Right hindlimb (tissue), 1 donor: ENCODE measurements around the gene CMBL.
"Not testable (repeated sequence)": the region's sequence is repeated elsewhere in the genome, so short reads cannot be mapped to it uniquely, and the experiment has no call there.

Experiments used
- DNase-seq: peaks from one replicate; pipeline ENCODE4 v3.0.0-alpha.2; 2018

CMBL gene

DNA sequence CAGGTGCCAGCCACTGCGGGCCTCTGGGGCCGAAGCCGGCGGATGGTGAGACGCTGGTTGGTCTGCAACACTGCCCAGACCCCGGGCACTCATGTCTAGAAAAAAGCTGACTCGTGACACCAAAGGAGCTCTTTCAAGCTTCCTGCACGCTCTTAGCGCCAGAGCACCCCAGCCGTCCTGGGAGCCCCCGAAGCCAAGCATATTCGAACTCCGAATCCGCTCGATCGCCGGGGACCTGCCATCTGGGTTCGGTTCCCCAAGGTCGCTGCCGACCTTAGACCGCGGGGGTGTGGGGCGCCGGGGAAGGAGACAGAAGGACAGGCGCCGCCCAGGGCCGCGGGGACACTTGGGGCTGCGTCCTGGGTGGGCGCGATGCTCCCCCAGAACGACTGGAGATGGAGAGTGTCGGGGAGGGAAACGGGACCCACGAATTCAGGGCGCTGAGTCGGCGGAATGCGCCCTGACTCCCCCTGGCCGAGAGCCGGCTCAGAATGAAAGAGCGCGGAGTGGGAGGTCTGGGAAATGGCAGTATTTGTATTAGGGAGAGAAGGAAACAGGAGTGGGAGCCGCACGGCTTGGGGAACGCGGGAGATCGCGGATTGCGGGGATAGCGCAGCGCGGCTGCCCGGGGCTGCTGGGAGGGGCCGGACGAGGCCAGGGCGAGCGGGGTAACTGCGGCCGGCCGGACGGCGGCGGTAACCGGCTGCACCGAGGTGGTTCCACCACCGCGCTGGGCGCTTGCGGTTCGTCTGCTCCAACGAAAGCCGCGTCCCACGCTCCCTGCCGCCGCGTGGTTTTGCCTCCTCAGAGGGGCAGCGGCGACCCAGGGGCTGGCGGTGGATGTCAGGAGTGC lies 25.7 kb upstream of the CMBL start:
- DNase-seq: peak; percentile 42

DNA sequence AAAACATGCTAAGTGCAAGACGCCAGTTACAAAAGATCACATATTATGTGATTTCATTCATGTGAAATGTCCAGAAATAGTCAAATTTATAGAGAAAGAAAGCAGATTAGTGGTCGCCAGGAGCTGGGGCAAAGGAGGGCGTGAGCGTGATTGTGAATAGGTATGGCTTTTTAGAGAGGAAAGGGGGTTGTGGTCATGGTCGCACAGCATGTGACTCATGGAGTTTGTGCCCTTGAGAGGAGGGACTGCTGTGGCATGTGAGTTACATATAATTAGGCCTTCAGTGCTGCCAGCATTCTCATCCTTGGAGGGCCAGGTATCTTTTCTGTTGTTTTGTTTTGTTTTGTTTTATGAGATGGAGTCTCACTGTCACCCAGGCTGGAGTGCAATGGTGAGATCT lies 24.6 kb upstream of the CMBL start:
- DNase-seq: no peak

DNA sequence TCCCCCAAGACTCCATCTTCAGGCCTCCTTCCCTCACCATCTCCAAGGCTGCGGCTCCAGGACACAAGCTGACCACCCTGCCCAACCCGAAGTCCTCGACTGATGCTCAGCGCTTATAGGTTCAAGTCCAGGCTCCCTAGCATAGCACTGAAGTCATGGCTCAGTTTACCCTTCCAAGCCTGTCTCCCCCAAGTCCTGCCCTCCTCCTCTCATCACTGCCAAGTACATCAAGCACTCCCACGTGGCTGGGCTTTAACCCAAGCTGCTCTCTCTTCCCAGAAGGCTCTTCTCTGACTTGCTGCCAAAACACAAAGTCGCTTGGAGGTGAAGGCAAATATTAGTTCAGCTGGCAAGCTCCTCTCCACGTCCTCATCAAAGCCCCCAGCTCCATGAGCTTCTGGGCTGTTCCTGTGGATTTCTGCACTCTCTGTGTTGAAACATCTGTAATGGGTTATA lies 23.7 kb upstream of the CMBL start:
- peak; percentile 80 for DNase-seq

DNA sequence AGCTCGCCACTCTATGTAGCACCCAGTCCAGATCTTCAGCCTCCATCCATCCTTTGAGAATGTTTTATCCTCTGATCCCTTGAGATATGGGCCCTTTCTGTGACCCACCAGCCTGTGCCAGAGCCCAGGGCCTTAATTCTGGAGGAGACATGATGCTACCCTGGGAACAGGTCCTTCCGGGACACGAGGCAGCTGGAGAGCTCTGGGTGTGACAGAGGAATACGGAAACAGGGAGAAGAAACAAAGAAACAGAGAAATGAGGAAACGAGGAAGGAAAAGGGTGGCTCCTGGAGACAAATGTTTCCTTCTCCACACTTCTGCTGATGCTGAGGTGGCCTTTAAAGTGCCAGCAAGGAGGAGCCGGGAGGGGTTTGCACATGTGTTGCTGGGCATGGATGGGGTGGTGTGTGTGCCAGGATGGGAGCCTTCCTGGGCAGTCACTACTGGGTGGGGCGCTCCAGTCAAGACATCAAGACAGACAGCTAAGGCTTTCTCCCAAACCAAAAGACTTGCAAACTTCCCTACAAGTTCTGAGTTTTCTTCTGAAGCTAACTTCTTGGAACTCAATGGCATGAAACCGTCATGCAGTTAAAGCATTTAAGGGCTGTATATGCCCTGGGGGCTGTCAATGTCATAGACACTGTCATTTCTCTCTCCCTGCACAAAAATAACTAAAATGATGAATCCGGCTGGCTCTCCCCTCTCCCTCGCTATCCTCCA lies 23.0 kb upstream of the CMBL start:
- no peak for DNase-seq

DNA sequence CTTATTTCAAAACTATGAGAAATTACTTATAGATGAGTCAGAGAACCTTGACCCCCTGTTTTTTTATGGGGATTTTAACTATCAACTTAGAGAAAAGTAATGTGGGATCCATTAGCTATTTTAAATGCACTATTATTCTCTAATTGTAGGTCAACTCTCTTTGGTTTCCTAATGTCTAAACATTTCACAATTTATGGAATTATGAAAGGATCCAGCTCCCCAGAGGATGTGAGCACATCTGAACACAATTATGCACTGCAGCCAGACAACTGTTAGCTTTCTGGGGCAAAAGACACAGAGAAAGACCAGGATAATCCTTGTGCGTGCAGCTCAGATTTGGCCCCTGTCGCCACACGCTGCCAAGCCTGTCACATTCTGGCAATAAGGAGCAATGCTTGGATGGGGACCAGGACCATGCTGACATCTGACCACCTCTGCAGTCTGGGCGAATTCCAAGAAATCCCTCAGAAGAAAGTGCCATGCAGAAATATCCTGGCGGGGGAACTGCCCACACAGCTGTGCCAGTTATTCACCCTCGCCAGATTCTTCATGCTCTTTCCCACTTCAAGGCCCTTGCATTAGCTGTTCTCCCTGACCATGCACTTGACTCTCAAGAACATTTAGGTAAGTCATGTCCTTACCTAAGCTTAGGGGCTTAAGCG lies 22.2 kb upstream of the CMBL start:
- peak; percentile 69 for DNase-seq

DNA sequence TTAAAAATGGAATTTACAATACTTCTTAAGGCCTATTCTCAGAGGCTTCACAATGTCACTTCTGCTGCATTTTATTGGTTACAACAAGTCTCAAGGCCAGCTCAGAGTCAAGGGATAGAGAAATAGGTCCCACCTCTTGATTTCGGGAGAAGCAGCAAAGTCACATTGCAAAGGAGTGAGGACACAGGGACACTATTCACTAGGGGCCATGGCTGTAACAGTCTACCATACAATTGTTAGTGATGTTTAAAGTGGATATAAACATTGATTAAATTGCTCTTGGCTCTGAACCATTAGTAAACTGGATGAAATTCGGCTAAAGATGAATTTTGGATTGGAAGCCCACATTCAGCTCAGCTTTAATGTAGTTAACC lies 21.7 kb upstream of the CMBL start:
- no peak for DNase-seq

DNA sequence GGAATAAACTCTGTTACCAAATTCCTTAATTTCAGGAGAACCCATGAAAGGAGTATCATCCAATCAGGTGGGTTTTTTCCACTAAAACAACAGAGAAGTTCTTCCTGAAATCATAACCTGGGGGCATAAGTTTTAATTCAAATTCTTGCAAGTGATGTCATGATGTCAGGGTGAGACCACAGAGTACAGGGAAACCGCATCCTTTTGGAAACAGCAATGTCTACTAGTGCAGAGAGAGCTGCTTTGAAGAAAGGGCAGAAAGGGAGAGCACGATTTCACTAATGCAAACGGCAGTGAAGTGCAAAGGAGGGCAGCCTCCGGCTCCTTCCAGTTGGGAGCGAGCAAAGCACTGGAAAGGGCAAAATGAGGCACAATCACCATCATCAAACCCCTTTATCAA lies 20.6 kb upstream of the CMBL start:
- DNase-seq: no peak

DNA sequence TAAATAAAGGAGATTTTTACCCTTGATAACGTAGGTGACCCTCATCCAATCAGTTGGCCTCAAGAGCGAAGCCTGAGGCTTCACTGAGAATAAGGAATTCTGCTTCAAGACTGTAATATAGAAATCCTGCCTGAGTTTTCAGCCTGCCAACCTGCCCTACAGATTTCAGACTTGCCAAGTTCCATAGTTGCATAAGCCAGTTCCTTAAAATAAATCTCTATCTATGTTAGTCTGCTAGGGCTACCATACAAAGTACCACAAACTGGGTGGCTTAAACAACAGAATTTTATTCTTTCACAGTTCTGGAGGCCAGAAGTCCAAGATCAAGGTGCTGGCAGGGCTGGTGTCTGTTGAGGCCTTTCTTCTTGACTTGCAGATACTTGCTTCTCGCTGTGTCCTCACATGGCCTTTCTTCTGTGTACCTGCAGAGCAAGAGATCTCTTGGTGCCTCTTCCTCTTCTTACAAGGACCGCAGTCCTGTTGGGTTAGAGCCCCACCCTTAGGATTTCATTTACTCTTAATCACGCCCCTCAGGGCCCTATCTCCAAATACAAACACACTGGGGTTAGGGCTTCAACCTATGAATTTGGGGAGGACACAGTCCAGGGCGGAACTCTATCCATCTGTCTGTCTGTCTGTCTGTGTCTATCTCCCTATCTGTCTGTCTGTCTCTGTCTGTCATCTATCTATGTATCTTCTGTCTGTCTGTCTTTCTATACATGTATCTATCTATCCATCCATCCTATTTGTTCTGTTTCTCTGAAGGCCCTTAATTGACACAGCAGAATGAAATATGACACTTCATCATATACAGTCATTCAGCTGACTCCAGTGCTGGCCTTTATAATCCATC lies 17.0 kb upstream of the CMBL start:
- DNase-seq: no peak

DNA sequence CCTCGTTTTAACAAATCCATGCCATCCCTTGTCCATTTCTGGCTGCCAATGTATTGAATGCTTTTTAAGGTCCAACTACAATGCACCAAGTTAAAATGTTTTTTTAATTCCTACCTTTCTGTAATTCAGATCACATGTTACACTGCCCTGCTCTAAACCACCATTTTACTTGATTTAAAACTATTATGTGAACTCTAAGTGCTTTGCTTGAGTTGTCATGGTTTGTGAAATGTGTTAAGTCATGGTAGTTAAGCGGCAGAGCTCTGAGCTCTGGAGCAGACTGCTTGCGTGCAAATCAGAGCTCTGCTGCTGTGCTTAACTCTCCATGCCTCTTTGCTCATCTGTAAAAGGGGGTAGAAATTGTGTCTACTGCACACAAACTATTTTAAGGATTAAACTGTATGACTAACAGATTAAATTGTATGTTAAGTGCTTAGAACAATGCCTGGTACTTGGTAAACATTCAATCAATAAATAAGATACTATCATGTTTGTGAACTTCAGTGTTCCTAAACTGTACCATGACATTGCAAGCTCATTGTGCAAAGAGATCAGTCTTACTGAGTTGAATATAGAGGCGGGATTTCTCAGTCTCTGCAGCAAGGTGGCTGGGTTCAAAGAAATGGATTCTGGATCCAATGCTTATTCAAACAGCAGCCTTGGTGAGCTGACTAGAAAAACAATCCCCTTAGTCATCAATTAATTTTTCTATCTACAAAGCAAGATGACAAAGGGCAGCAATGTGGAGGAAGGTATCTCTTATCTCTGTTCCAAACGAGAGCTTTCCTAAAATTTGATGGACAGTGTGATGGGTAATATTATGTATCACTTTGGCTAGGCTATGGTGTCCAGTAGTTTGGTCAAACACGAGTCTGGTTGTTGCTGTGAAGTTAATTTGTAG lies 16.1 kb upstream of the CMBL start:
- DNase-seq: no peak

DNA sequence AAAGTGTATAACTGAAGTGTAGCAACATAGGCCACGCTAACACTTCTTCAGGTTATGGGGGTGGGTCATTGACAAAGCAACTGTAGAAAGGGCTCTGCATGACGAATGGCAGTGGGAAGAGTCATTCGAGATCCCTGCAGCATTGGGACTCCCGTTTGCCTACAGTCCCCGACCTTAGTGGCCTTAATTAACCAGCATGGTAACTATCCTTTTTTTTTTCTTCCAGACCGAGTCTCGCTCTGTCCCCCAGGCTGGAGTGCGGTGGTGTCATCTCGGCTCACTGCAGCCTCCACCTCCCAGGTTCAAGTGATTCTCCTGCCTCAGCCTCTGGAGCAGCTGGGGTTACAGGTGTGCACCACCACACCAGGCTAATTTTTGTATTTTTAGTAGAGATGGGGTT lies 14.2 kb upstream of the CMBL start:
- DNase-seq: no peak

DNA sequence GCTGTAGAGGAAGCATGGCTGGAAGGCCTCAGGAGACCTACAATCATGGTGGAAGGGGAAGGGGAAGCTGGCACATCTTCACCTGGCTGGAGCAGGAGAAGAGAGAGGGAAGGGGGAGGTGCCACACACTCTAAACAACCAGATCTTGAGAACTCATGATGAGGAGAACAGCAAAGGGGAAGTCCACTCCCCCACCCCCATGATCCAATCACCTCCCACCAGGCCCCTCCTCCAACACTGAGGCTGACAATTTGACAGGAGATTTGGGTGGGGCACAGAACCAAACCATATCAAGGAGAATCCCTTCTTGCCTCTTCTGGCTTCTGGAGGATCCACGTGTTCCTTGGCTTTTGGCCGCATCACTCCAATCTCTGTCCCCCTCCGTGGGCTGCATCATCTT lies 13.1 kb upstream of the CMBL start:
- DNase-seq: no peak

DNA sequence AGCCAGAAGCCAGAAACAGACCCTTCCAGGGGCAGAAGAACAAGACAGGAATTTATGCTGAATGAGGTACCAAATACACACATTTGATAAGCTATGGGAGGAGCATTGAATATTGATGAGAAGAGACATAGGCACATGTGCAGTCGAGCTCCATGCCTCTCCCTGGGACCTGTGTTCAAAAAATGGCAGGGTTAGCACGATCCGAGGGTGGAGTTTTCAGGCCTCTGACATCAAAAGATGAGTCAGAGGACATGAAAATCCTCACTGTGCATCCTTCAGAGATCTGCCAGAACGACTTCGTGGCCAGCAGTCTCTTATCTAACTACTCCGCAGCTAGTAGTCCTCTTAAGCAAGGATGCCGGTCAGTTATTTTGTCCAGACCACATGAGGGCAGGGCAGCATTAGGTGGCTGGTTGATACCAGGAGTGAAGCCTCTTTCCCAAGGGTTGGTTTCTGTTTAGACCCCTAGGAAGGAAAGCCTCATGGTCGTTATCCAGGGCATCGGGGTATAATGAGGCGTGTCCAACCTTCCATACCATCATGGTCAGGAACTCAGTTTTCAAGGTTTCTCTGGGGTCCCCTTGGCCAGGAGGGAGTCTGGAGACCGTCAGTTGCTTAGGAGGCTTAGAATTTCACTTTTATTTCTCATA lies 11.6 kb upstream of the CMBL start:
- DNase-seq: no peak

DNA sequence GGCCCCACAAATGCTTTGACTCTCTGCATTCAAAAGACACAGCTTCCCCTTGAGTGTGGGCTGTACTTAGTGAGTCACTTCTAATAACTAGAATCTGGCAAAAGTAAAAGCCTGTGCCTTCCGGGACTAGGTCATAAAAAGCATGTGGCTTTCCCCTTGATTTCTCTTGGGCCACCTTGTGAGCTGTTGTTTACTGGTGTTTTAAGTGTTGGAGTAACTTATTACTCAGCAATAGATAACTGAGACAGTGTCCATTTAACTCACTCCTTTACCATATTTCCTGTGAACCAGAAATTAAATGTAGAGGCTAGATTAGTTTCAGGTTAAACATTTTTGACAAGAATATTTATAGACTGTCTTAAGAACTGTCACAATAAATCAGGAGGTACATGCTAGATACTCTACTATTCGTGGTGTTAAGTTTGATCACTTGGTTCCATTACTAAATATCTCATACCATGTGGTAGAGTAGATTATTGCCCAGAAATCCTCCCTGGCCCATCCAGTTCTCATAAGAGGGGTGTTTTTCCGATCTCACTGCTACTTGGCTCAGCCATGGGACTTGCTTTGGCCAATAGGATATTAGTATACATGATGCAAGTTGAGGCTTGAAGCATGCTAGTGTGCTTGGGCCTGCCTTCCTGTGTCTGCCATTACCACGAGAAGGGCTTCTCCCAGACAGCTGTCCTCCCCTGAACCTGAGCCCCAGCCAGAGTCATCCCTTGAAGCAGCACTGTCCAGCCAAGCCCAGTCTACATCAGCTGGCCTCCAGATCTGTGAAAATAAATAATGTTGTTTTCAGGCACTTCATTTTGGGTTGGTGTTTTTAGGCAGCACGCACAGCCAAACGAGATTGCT lies 10.4 kb upstream of the CMBL start:
- DNase-seq: no peak

DNA sequence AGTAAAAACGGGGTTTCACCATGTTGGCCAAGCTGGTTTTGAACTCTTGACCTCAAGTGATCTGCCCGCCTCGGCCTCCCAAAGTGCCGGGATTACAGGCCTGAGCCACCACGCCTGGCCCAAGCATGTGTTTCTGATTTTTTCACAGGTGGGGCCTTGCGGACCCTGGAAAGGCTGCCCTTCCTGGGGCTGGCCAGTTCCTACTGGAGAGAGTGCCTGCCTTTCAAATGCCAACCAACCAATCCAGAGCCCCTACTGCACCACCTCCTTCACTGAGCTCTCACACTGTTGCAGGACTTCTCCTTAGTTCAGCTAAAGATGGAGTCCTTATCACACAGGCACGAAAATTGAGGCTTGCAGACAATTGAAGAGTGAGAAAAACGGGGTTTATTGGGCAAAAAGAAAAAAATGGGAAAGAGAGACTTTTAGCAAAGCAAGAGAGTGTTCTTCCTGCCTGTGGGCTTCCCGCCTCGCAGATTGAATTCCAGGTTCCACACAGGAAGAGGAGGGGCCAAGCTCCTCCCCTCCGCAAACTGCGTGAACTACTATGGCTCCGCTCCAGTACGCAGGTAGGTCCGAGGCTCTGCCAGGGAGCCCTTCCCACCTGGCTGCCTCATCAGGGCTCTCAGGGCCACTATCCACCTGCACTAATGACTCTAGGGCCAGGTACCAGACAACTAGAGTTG lies 8.3 kb upstream of the CMBL start:
- no peak for DNase-seq

DNA sequence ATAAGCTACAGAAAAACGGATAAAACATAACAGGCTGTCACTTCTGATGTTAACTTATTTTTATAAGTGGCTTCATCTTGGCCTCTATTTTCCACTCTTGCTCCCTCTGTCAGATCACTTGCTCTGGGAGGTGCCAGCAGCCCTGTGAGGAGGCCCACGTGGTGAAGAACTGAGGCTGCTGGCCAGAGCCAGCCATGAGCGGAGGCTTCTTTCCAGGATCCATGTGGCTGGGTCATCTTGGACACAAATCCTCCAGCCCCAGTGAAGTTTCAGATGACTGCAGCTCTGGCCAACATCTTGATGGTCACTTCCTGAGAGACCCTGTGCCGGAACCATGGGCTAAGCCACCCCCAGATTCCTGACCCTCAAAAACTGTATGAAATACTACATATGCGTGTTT lies 7.5 kb upstream of the CMBL start:
- DNase-seq: no peak

DNA sequence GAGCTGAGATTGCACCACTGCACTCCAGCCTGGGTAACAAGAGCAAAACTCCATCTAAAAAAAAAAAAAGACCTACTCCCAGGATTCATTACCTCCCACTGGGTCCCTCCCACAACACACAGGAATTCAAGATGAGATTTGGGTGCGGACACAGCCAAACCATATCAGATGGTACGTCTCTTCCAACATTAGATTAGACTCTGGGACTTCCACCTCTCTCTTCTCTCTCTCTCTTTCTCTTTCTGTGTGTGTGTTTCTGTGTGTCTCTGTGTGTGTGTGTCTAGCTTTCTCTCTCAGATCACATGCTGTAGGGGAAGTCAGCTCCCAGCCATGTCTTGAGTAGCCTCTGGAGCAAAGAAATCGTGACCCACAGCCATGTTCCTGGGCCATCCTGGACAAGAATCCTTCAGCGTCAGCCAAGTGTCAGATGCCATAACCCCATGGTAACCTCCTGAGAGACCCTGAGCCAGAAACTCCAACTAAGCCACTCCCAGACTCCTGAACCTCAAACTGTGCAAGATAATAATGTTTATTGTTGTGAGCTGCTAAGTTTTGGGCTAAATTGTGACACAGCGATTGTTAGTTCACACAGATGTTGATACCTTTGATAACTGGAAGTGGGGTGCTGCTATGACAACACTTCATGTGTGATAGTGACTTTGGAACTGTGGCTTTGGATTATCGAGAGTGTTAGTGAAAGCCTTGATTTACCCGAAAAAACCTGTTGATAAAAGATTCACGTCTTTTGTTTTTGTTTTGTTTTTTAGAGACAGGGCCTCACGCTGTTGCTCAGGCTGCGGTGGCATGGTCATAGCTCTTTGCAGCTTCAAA lies 4.1 kb upstream of the CMBL start:
- DNase-seq: no peak

DNA sequence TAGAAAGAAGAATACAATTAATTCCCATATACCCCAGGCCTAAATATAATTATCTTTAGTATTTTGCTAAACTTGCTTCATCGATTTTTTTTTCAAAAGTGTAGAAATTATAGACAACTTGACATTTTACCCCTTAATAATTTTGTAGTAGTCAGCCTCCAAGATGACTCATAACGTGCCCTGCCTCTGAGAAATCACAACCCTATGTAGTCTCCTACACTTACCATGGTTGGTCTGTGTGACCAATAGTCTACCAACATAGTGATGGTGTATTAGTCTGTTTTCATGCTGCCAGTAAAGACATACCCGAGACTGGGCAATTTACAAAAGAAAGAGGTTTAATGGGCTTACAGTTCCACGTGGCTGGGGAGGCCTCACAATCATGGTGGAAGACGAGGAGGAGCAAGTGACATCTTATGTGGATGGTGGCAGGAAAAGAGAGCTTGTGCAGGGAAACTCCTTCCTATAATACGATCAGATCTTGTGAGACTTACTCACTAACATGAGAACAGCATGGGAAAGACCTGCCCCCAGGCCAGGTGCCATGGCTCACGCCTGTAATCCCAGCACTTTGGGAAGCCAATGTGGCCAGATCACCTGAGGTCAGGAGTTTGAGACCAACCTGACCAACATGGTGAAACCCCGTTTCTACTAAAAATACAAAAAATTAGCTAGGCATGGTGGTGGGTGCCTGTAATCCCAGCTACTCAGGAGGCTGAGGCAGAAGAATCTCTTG lies 3.3 kb upstream of the CMBL start:
- not testable (repeated sequence) for DNase-seq
